ENCODE measurements around the gene ASB15. TPM values are rescaled to one million over a fixed set of nuclear protein-coding genes. Genes with fewer than 3 reads are reported as not detected.

The ASB15 gene
- total and polyA plus RNA-seq, 12 donors, result 0.99 to 80.6 (median 53.4) TPM

GRCh38 chr7:123555484-123555883, 46.1 kb upstream of the ASB15 start:
- intact Hi-C loops (cut with DNase I), result loop anchor here in 3 of 10 donors (5.0 to 10.0 kb wide), 4 partner anchors 149 to 1413 kb away; partner anchors contain the start of genes WASL (in 2 of the 3) and AASS (in 1 of the 3)
- H3K4me3 ChIP-seq, result peak overlapping the region in 3 of 10 donors; percentile 61 to 92 (median 89)
- no peak overlapping the region for H3K27ac ChIP-seq
- TF ChIP-seq CTCF (IDR thresholded peaks at IDR 0.05), result no peak
- H3K4me1 ChIP-seq, result peaks cover 3 to 53% (median 40%) of the 10 kb centered on the region in 9 donors
- peaks cover 0 to 42% (median 4%) of the 10 kb centered on the region in 9 donors for H3K36me3 ChIP-seq
- no peak for DNase-seq
- ATAC-seq, result no peak
- H3K9me3 ChIP-seq, result peaks cover 0 to 3% (median 0%) of the 10 kb centered on the region in 11 donors
- H3K27me3 ChIP-seq, result no peaks in the 10 kb centered on the region

- WGBS, 2 donors, result 1 to 2% methylated on average over 12 of the region's 12 CpGs
- H3K4me1 ChIP-seq, result peaks cover 3 to 52% (median 40%) of the 10 kb centered on the region in 9 donors
- H3K9me3 ChIP-seq, result peaks cover 0 to 3% (median 0%) of the 10 kb centered on the region in 11 donors
- no peak for TF ChIP-seq CTCF (IDR thresholded peaks at IDR 0.05)
- peak in 7 of 8 donors; percentile 8 to 45 (median 33) for ATAC-seq
- H3K4me3 ChIP-seq, result peak overlapping the region; percentile 61 to 92 (median 76)
- peaks cover 0 to 38% (median 0%) of the 10 kb centered on the region in 9 donors for H3K36me3 ChIP-seq
- H3K27me3 ChIP-seq, result no peaks in the 10 kb centered on the region
- DNase-seq, result no peak
- peak overlapping the region; percentile 89 to 96 (median 92) for H3K27ac ChIP-seq
- intact Hi-C loops (cut with DNase I), result loop anchor here in 5 of 10 donors (1.0 to 10.0 kb wide), 8 partner anchors 22 to 1415 kb away; partner anchors contain the start of genes IQUB (in 3 of the 5), WASL (in 3 of the 5) and AASS (in 1 of the 5)
Measured at GRCh38 chr7:123557016-123557397, 44.6 kb upstream of the ASB15 start.

GRCh38 chr7:123557398-123558288, 44.0 kb upstream of the ASB15 start, which contains the start of gene NDUFA5:
TSS of gene NDUFA5 (minus strand) at chr7:123557818. CDS start at chr7:123557795, 23 bp downstream.
- ATAC-seq (peak; percentile 97 to 100 (median 99)), DNase-seq (peak; percentile 90 to 100)
- H3K27ac ChIP-seq, result peak within 1 kb of the TSS; percentile 89 to 96 (median 92)
- no peak for TF ChIP-seq CTCF (IDR thresholded peaks at IDR 0.05)
- H3K36me3 ChIP-seq, result peaks cover 0 to 37% (median 0%) of the 10 kb centered on the region in 9 donors
- peaks cover 3 to 49% (median 39%) of the 10 kb centered on the region in 9 donors for H3K4me1 ChIP-seq
- intact Hi-C loops (cut with DNase I), result loop anchor here in 5 of 10 donors (1.0 to 10.0 kb wide), 8 partner anchors 22 to 1415 kb away; partner anchors contain the start of genes IQUB (in 3 of the 5), WASL (in 3 of the 5) and AASS (in 1 of the 5)
- whole genome bisulfite sequencing, 2 donors, result 1% methylated on average over 40 of the region's 40 CpGs
- H3K9me3 ChIP-seq, result no peaks in the 10 kb centered on the region
- H3K4me3 ChIP-seq, result peak within 1 kb of the TSS; percentile 61 to 92 (median 76)
- no peaks in the 10 kb centered on the region for H3K27me3 ChIP-seq

- Histone ChIP-seq H3K27me3 (no peaks in the 10 kb centered on the region), H3K27ac (peak overlapping the region; percentile 5 to 96 (median 92)), H3K36me3 (peaks cover 0 to 29% (median 0%) of the 10 kb centered on the region in 9 donors), H3K9me3 (no peaks in the 10 kb centered on the region), H3K4me1 (peaks cover 3 to 43% (median 38%) of the 10 kb centered on the region in 9 donors), H3K4me3 (peak overlapping the region; percentile 61 to 92 (median 76))
- no peak for DNase-seq
- intact Hi-C loops (cut with DNase I), result loop anchor here in 3 of 10 donors (5.0 to 10.0 kb wide), 4 partner anchors 146 to 1416 kb away; partner anchors contain the start of genes WASL (in 2 of the 3) and AASS (in 1 of the 3)
- 43 to 46% methylated on average over 4 of the region's 4 CpGs for WGBS, 2 donors
- no peak for ATAC-seq
- no peak for TF ChIP-seq CTCF (IDR thresholded peaks at IDR 0.05)
Measured at GRCh38 chr7:123558289-123558874, 43.2 kb upstream of the ASB15 start.
